Mucosa of descending colon (tissue), 3 donors: ENCODE measurements around the gene GTF2H4. TPM values are rescaled to one million over a fixed set of nuclear protein-coding genes. Genes with fewer than 3 reads are reported as not detected.

Source experiments
- ATAC-seq: fragments of 200-7000 bp; cut with Tn5 transposase; one replicate; pipeline ENCODE4 v1.9.1; 2020; ENCODE audit warnings: mild to moderate bottlenecking, moderate library complexity
- DNase-seq, 3 donors: peaks; one replicate each; pipeline ENCODE4 v3.0.0-alpha.2; 2020
- H3K36me3 ChIP-seq: fragments of 200-600 bp; one replicate; pipeline ENCODE4 v1.8.0; 2021; ENCODE audit warnings: low read depth, mild to moderate bottlenecking
- H3K4me1 ChIP-seq: fragments of 200-600 bp; one replicate; pipeline ENCODE4 v1.8.0; 2021; ENCODE audit warnings: low read depth, mild to moderate bottlenecking
- H3K4me3 ChIP-seq: fragments of 200-600 bp; one replicate; pipeline ENCODE4 v1.8.0; 2021; ENCODE audit warnings: mild to moderate bottlenecking
- H3K9me3 ChIP-seq: fragments of 200-600 bp; one replicate; pipeline ENCODE4 v1.8.0; 2021; ENCODE audit warnings: mild to moderate bottlenecking
- intact Hi-C, 2 donors: fragments of 100-400 bp; cut with DNase I in 1 of 2; cut with micrococcal nuclease in 1 of 2; formaldehyde crosslinking; loops; one replicate each; pipeline versions ENCODE4 v1.11.0 to v1.11.1; 2022; cut with DNase I, micrococcal nuclease
- total RNA-seq, 3 donors: library from RNA; stranded (reverse); fragmentation: NEBNext Ultra II Directional in 2 of 3; extraction: Animal tissue kit (Norgen Biotek cat#: 25700) in 2 of 3; gene quantifications; one replicate each; pipeline versions ENCODE4 v1.2.1 to v1.2.4, GENCODE V29; 2021 to 2023
- TF ChIP-seq, protein P1 (sequence below): fragments of 200-600 bp; IDR thresholded peaks from one replicate; pipeline ENCODE4 v1.8.0; 2022; ENCODE audit warnings: antibody characterized with exemption, mild to moderate bottlenecking
- donor health status: DM: no; HTN: no; CAD: no; lungs with moderate emphysema.
- donor health status: DM: no; HTN: no; CAD: no.
- donor health status: DM: no; HTN: yes; CAD: no.

Gene GTF2H4
- total RNA-seq, 3 donors from 2014 or later, result 17.0 to 25.3 (median 25.0) TPM

DNA sequence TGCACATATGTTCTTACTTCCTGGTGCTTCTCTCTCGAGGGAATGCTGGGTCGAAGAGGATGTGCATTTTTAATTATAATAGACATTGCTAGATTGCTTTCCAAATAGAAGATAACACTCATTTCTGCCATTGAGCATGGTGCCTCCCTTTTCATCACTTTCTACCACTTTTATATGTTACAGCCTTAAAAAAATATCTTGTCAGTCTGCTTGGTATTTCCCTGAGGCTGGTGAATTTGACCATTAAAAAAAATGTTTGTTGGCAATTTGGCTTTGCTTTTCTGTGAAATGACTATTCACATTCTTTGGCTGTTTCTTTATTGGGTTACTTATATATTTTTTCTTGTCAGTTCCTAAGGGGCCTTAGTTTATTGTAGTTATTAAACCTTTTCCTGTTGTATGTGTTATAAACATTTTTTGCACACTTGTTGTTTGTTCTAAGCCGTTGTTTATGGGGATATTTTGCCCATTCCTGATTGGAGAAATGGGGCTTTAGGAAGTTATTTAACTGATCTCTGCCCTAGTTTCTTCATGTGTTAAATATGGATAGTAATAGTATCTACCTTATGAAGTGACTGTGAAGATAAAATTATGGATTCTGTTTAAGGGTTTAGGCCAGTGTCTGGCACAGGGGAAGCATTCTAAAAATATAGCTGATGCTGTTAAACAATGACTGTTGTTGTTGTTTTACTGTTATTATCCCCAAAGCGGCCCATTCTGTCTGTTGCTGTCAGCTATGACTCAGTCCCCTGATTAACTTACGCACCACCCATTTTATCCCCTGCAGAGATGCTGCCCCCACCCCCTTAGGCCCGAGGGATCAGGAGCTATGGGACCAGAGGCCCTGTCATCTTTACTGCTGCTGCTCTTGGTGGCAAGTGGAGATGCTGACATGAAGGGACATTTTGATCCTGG, 19.8 kb upstream of the GTF2H4 start:
- TF ChIP-seq, protein P1, sequence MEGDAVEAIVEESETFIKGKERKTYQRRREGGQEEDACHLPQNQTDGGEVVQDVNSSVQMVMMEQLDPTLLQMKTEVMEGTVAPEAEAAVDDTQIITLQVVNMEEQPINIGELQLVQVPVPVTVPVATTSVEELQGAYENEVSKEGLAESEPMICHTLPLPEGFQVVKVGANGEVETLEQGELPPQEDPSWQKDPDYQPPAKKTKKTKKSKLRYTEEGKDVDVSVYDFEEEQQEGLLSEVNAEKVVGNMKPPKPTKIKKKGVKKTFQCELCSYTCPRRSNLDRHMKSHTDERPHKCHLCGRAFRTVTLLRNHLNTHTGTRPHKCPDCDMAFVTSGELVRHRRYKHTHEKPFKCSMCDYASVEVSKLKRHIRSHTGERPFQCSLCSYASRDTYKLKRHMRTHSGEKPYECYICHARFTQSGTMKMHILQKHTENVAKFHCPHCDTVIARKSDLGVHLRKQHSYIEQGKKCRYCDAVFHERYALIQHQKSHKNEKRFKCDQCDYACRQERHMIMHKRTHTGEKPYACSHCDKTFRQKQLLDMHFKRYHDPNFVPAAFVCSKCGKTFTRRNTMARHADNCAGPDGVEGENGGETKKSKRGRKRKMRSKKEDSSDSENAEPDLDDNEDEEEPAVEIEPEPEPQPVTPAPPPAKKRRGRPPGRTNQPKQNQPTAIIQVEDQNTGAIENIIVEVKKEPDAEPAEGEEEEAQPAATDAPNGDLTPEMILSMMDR, result no peak
- peaks cover 19% of the 10 kb centered on the region for H3K4me1 ChIP-seq
- intact Hi-C loops, result loop anchor here (10.0 kb wide), 1 partner anchor 143 kb away; the partner anchor contains the start of genes FLOT1 (in 2 of the 2) and IER3 (in 2 of the 2)
- no peak for DNase-seq
- no peaks in the 10 kb centered on the region for H3K9me3 ChIP-seq
- no peak overlapping the region for H3K4me3 ChIP-seq
- H3K36me3 ChIP-seq, result peaks cover 6% of the 10 kb centered on the region
- ATAC-seq, result no peak

DNA sequence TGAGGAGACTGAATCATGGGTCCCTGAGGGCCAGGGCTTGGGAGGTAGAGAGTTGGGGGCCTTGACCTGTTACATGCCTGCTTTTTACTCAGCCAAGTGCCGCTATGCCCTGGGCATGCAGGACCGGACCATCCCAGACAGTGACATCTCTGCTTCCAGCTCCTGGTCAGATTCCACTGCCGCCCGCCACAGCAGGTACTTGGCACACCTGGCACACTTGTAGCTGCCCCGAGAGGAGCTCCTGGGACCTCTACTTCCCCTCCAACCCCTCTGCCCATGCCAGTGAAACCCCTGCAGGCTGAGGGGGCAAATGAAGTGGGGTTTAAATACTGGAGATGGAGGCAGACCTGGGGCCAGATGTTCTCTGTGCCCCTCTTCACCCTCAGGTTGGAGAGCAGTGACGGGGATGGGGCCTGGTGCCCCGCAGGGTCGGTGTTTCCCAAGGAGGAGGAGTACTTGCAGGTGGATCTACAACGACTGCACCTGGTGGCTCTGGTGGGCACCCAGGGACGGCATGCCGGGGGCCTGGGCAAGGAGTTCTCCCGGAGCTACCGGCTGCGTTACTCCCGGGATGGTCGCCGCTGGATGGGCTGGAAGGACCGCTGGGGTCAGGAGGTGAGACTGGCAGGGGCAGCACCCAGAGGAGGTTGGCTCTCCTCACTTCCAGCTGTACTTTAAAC, 19.1 kb upstream of the GTF2H4 start:
- DNase-seq, result no peak
- H3K9me3 ChIP-seq, result no peaks in the 10 kb centered on the region
- peaks cover 12% of the 10 kb centered on the region for H3K36me3 ChIP-seq
- intact Hi-C loops, result loop anchor here (10.0 kb wide), 1 partner anchor 144 kb away; the partner anchor contains the start of genes FLOT1 (in 2 of the 2) and IER3 (in 2 of the 2)
- H3K4me3 ChIP-seq, result no peak overlapping the region
- H3K4me1 ChIP-seq, result peaks cover 19% of the 10 kb centered on the region
- TF ChIP-seq, protein P1, result no peak
- ATAC-seq, result no peak

DNA sequence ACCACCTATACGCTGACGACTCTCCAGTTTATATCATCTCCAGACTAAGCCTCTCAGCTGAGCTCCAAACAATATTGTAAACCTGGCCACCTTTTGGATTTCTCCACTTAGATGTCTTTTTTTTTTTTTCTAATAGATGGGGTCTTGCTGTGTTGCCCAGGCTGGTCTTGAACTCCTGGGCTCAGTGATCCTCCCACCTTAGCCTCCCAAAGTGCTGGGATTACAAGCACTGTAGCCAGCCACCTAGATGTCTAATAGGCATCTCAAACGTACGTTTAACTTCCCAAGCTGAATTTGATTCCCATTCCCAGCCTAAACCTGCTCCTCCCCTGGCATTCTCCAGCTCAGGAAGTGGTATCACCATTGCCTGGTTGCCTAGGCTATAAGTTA, 18.5 kb upstream of the GTF2H4 start:
- TF ChIP-seq, protein P1, result no peak
- intact Hi-C loops, result loop anchor here (10.0 kb wide), 1 partner anchor 145 kb away; the partner anchor contains the start of genes FLOT1 (in 2 of the 2) and IER3 (in 2 of the 2)
- ATAC-seq (no peak), DNase-seq (no peak)
- H3K4me1 ChIP-seq, result peaks cover 19% of the 10 kb centered on the region
- H3K9me3 ChIP-seq, result no peaks in the 10 kb centered on the region
- H3K36me3 ChIP-seq, result peaks cover 12% of the 10 kb centered on the region
- no peak overlapping the region for H3K4me3 ChIP-seq

DNA sequence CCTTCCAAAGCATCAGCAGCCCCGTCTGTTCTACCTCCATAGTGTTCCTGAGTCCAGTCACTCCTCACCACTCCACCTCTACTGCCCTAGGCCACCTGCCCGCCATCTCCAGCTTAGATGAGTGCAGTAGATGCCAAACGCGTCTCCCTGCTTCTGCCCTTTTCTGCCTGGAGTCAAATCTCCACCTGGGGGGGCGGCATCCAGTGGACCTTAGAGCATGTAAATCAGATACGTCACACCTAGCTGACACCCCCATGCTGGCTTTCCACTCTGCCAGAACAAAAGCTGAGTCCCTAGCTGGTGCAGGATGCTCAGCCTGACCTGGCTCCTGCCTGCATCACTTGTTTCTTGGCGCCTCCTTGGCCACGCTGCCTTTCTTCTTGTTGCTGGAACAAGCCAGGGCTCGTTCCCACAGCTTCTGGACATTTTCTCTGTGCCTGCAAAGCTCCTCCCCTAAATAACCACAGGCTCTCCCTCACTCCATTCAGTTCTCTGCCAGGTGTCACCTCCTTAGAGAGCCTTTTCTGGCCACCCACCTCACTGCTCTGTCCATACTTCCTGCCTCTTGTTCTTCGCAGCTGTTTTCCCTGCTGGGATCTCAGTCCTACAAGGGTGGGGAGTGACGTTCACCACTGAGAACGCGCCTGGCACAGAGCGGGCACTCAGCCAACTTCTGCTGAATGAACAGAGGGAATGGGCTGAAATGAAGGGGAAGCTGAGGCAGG, 17.9 kb upstream of the GTF2H4 start:
- Histone ChIP-seq H3K4me1 (peaks cover 17% of the 10 kb centered on the region), H3K9me3 (no peaks in the 10 kb centered on the region), H3K36me3 (peaks cover 12% of the 10 kb centered on the region), H3K4me3 (no peak overlapping the region)
- no peak for DNase-seq
- intact Hi-C loops, result loop anchor here (10.0 kb wide), 1 partner anchor 145 kb away; the partner anchor contains the start of genes FLOT1 (in 2 of the 2) and IER3 (in 2 of the 2)
- no peak for ATAC-seq
- TF ChIP-seq, protein P1, result no peak
